HG02885 (cell line): ENCODE data around the gene ZEB1.
"Not testable (repeated sequence)": the region's sequence is repeated elsewhere in the genome, so short reads cannot be mapped to it uniquely, and the experiment has no call there.

Experiments used
- ATAC-seq: cut with Tn5 transposase; IDR thresholded peaks from one replicate; pipeline ENCODE4 v1.9.1; 2021; ENCODE audit warnings: mild to moderate bottlenecking; ENCODE audit not compliant: unreplicated experiment, poor library complexity

Gene ZEB1

DNA sequence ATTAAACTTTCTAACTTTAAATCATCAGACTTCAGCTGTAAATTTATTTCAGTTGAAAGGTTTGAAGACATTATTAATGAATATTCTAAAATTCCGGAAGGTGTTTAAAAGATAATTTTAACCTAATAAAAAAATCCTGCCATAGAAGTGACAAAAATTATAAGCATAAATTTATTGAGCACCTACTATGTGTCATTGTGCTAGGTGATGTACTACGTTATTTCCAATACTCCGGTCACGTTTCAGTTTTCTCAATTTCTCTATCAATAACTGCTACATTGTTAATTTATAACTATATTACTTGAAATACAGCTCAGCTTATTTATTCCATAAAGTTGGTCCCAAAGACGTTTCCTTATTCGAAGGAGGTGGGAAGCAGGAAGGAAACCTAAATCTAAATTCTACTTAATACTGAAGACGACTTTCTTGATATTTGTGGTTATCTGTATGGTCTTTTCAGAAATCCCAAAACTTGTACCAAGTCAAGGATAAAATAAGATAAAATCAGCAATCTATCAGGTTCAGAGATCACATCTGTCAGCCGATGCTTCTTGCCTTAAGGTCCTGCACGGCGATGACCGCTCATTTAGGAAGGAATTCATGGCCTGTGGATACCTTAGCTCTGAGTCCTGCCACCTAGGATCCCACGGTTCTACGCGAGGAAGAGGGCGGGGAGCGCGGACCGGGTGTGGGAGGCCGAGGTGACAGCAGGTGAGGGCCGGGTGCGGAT is 1.2 kb upstream of the ZEB1 start:
- ATAC-seq = no peak

DNA sequence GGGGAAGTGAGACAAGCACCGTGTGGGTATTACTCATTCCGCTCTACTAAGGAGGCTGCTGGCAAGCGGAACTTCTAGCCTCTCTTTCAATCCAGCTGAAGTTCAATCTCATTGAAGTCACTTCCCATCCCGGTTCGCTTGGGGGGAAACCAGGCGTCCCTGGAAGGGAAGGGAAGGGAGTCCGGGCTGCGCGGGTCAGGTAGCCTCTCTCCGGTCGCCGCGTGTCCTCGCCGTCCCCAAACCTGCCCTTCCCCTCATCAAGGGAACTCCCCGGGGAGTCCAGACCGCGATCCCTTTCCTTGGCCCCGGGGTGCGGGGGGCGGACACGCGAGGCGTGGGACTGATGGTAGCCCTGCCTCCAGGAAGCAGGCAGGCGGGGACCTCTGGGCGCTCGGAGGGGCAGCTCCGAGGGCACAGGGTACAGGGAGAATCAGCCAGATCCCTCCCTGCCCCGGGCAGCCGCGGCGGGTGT is 598 bp upstream of the ZEB1 start:
- ATAC-seq = peak; percentile 74

DNA sequence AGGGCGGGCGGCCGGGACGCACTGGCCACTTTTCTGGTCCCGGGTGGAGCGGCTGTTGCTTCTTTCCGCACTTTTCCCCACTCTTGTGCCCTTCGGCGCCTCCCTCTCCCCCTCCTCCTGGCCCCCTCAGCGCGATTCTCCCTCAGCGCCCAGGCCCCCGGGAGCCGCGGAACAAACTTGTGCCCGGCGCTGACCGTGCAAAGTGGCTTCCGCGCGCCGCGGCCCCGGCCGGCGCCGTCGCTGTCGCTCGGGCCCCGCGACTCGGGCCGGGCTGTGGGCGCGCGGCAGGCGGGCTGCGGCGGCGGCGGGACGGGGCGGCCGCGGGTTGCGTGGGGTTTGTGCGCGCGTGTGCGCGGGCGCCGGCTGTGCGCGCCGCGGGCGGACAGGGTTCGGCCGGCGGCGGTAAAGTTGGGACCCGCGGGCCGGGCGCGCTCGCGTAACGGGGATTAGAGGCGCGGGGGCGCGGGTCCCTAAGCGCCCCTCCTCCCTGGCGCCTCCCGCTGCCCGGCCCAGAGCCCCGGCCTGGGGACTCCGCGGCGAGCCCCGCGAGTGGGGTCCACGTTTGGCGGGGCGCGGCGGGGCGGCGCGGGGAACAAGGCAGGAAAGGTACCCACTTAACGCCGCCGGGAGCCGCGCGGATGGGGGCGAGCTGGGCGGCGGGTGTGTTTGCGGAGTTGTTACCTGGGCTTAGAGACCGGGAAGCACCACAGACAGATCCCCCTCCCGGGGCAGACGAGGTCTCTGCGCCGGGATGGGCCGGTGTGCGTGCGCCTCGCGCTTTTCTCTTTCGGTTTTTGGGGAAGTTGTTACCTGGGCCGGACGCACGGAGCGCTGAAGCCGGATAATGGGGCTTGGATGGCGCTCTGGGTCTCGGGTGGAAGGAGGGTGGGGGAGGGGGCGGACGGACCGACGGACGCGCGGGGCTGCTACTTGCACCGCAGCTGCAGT is 860 bp downstream of the ZEB1 start:
- peak; percentile 22 for ATAC-seq

DNA sequence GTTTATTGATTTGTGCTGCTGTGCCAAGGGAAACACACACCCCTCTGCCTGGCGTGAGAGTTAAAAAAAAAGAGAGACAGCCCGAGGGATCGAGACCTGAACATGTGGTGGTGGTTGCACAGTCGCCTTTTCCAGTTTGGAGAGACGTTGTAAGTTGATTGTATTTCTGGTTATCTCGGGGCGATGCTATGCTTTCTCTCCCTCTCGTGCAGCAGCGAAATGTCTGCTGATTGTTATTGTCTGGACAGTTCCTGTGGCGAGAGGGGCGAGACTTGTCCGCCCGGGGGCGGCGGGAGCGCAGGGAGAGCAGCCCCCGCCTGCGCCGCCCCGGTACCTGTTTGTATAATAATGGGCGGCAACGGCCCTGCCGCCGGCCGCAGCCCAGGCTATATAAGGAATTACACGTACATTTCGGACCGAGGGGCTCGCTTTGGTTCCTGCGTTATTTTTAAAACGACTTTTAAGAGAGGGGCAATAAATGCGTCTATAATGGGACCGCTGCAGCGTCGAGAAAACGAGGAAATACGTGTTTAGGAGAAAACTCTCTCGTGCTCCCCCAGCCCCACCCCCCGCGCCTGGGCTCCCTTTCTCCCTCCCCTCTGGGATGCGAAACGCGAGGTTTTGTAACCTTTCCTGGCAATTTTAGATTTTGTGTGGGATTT is 1.7 kb downstream of the ZEB1 start:
- peak; percentile 27 for ATAC-seq

DNA sequence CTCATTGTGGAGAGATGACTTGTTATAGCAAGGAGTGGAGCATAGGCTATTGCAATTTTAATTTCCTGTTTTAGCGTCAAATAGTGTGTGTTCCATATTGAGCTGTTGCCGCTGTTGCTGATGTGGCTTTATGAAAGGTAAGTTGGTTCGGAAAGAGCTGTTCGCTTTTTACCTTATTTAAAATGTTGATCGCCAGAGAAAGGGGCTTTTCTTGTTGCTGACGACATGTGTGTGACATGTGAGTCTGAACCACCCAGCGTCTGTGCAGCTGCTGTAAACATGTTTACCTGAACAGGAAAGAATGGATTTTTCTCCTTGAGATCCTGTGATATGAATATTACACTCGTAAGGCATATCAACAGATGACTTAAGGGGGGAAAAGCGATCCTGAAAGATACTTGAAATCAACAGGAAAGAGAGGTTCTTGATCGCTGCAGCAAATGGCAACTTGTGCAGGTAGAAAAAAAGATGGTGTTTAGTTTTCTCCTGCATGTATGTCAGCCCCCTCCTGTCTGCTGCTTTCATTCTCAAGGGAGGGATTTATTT is 2.5 kb downstream of the ZEB1 start:
- ATAC-seq = no peak

DNA sequence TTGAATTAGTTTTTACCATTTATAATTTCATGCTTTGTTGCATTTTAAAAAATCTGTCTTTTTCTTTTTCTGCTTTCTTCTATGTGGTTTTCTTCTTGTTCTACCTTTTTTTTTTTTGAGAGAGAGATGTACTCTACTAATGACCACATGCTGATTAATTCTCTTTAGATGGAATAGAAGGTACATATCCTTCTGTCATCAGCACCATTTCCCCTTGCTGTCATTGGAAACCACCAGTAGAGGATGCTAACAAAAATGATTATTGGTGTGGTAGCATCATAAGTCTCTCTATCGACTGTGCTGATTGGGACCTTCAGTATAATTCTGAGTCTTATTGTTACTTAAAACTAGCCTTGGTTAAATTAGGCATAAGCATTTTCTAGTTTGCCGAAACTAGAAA is 3.6 kb downstream of the ZEB1 start:
- no peak for ATAC-seq

DNA sequence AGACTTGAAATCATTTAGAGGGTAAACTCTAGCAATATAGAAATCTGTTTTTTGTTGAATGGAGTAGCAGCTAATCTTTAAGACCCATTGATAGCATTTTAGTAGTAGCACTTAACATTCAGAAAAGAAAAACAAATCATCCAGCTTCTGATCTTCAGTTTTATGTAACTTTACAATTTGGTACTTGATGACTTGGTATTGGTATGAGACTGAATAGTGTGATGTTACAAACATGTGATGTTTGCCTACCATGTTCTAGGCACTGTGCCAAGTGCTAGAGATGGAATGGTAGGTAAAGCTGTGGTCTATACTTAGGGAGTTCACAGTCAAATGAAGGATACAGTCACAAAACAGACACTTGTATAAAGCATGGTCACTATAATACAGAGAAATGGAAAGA is 21.3 kb downstream of the ZEB1 start:
- ATAC-seq = no peak

DNA sequence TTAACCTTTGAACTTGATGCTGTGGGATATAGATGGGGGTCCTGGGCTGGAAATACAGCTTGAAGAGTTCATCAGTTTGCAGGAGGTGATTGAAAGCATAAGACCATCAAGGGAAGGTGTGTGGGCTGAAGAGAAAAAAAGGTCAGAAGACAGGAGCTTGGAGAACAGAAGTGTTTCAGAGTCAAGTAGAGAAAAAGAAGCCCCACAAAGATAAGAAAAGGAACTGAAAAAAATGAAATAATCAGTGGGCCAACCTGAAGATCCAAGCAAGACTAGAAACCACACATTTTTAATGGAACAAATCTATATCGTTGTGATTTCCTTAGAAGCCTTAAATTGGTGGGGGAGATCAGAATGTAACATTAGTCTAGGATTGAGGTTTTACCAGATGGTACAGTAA is 22.5 kb downstream of the ZEB1 start:
- ATAC-seq = peak; percentile 45

DNA sequence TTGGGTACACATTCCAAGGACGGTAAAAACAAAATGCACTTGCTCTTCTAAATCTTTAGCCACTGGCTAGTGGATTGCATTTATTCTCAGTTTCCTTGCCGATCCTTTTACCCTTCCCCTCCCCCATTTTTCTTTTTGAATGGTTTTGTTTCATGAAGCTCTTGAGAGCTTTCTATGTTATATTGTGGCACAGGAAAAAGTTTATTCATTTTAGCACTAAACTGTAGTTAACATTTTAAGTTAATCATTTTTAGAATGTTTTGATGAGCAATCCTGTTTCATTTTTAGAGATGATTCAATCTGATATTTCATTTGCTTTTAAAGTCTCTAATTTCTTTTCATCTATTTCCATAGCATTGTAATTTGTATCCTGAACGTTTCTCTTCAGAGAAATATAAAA is 24.0 kb downstream of the ZEB1 start:
- no peak for ATAC-seq

DNA sequence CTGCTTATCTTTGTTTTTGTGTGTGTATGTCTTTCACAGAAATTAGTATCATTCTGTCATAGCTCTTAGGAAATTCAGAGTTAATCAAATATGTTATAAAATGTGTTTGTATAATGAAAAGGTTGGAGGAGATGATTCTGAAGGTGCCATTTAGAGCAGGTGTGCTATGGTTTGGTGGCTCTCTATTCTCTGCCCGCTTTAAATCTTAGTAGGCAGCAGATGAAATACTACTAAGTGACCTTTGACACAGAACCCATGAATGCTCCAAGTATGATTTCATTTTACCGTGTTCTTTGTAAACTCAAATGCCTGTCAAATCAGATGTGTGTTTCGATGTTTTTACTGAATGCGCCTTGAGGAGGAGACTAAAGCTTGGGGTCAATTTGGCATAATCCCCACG is 24.5 kb downstream of the ZEB1 start:
- no peak for ATAC-seq

DNA sequence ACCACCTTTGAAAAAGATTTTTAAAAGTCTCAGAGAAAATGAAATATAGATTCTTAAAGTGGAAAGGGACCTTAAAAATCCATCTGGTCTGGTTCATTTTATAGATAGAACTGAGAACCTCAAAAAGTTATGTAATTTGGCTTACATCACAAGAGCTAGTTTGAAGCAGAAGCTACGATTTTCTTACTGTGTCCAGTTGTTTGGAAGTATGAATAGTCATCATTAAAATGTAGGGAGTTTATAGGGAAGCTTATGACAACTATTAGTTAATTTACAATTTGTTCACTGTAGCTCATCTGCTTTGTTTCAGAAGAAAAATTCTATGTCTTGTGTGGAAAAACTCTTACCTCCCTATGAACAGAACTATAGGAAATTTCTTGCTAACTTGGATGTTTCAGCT is 26.9 kb downstream of the ZEB1 start:
- no peak for ATAC-seq

DNA sequence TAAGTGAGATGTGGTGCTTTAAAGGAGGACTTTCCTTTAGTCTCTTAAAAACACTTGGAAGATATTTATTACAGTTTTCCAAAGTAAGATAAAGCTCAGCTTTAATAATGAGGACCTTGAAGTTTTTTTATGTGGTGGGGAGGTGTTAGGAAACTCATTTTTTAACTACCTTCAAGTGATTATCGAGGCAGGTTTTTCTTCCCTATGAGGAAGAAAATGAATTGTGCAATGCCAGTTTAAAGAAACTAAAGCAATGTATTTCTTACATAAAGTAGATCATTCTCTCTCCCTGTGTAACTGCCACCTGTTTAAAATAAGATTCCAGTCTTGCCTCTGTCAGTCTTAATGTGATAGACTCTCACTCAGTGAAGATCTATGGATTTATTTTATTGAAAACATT is 27.9 kb downstream of the ZEB1 start:
- ATAC-seq = no peak

DNA sequence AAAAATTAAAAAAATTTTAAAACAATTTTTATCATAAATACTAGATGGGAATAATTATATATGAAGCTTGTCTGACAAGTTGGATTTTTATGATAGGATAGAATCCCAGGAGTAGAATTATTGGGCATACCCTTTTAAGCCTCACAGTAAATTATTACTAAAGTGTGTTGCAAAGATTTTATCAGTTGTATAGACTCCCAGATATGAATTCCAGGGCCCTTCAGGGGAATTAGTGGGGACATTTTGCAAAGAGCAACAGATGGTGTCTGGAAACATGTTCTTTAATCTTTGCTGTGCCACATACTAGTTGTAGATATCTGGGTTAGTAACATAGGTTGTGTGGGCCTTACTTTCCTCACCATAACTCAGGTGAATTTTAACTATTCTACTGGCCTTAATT is 28.7 kb downstream of the ZEB1 start:
- ATAC-seq = no peak

DNA sequence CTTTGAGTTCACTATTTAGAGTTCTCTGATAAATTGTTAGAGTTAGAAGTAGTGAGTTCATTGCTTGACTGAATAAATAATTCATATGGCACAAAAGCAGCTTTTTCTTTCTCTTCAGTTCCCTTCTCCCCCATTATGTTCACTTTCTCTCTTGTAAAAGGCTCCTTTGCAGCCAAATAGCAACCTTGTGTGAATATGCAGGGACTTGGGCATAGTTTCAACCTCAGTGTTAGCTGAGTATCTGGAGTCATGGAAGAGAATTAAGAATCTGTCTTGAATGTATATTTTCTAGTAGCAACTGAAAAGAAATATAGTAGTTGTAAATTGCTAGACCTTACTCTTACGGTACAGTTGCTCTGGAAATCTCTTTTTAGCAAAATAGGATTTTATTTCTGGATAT is 31.9 kb downstream of the ZEB1 start:
- ATAC-seq = no peak

DNA sequence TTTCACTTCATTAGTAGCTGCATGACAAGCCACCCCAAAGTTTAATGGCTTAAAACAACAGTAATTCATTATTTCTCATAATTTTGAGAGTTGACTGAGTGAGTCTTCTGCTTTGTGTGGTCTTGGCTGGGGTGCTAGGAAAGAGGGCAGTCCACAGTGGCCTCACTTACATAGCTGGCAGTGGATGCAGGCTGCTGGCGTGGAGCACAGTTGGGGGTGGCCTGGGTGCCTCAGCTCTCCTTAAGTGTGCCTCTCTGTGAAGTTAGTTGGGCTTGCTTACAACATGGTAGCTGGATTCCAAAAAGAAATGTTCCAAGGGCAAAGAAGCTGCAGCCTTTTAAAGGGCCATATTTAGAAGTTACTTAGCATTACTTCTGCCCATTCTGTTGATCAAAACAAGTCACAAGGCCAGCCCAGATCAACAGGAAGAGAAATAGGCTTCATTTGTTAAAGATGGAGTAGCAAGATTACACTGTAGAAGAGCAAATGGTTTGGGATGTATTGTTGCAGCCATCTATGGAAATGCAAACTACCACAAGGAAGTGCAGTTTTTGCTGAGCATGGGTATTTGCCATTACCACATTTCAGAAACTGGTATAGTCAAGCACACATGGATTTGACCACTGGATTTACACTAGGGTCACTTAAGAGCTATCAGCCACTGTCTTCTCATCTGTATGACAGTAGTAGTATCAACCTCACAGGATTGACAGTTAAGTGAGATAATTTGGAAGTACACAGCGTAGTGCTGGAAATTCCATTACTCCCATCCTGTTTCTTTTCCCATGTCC is 33.6 kb downstream of the ZEB1 start:
- ATAC-seq = no peak

DNA sequence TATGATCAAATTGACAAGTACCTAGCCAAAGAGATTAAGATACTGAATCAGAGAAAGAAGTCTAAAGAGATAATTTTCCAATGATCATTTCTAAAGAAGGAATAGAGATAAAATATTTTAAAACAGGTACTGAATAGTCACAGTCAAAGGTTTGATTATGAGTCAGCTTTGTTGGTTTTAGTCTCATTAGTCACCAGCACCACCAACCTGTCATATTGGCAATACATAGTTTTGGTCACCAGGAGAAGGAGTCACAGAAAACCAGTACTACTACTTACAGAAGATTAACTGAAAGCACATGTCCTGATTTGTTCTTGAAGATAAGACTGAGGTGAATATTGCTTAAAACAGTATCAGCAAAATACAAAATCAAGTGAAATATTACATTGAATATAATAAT is 34.6 kb downstream of the ZEB1 start:
- ATAC-seq = peak; percentile 94

DNA sequence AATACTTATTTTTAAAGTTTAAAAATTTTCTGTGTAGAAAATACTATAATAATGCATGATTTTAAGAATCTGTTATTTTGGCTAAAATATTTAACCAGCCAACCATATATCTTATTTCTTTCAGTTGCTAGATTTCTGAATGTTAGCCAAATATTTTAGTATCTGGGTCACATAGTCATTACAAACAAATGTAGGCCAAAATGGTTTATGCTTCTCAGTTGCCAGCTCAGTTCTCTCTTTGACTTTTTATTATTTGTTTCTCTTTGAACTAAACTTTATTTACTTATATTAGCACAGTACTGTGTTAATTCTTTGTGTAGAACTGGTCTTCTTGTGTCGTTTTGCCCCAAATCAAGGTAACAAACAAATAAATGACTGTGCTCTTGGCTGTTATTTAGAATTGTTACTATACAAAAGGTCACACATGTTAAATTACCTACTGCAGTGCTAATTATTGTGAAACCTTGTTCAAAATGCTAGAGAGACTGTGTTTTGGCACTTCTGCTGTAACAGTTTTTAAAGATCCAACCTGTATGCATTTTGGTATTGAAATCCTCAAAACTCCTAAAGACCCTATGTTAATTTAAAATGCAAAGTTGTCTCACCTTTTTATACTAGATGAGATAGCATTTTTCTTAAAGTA is 39.8 kb downstream of the ZEB1 start:
- no peak for ATAC-seq

DNA sequence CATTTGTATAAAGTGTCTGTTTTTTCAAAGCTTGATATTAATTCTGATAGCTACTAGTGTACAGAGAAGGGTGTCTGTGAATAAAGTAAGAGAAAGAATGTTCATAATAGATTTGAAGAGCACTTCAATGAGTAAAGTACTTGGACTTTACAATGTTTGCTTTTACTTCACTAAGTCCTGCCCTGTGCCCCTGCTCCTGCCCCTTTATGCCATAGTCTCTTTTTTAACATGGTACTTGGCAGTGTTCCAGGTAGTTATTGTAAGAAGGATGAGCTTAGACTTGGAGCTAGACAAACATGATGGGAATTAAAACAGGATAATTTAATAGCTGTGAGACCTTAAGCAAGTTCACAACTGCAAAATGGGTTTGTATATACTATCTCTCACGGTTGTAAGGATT is 41.0 kb downstream of the ZEB1 start:
- no peak for ATAC-seq

DNA sequence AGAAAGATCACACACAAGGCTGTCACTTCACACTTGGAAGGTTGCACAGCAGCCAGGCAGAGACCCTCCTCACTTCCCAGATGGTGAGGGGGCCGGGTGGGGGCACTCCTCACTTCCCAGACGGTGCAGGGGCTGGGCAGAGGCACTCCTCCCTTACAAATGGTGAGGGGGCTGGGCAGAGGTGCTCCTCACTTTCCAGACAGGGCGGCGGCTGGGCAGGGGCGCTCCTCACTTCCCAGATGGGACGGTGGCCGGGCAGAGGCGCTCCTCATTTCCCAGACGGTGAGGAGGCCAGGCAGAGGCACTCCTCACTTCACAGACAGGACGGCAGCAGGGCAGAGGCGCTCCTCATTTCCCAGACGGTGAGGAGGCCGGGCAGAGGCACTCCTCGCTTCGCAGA is 42.5 kb downstream of the ZEB1 start:
- ATAC-seq = not testable (repeated sequence)
